Aorta (tissue), 5 donors: ENCODE data around the gene SPRR3. TPM values are rescaled to one million over a fixed set of nuclear protein-coding genes. Genes with fewer than 3 reads are reported as not detected.
A peak's percentile ranks its signal among the peaks of the same experiment; 100 is the strongest.

Experiments used
- ATAC-seq: fragments of 200-7000 bp; cut with Tn5 transposase; one replicate; pipeline ENCODE4 v1.9.1; 2022; ENCODE audit warnings: moderate library complexity; ENCODE audit not compliant: low FRiP score
- DNase-seq, 2 donors: peaks; one replicate each; pipeline ENCODE4 v3.0.0-alpha.2; 2020
- H3K27ac ChIP-seq, 2 donors: one replicate each; pipeline ENCODE4 v1.5.1; 2013; ENCODE audit warnings: low read length in 2 of 2, mild to moderate bottlenecking in 2 of 2, moderate library complexity in 2 of 2, control low read depth in 1 of 2, inconsistent platforms in 1 of 2, low read depth in 1 of 2
- H3K27me3 ChIP-seq, 2 donors: one replicate each; pipeline ENCODE4 v1.6.1; 2013; ENCODE audit warnings: control low read depth in 1 of 2, low read length in 1 of 2, mild to moderate bottlenecking in 1 of 2, moderate library complexity in 1 of 2; ENCODE audit not compliant: insufficient read depth in 2 of 2, control insufficient read depth in 1 of 2
- H3K36me3 ChIP-seq, 2 donors: one replicate each; pipeline ENCODE4 v1.6.1; 2013; ENCODE audit warnings: control low read depth in 1 of 2, low read length in 1 of 2, mild to moderate bottlenecking in 1 of 2; ENCODE audit not compliant: insufficient read depth in 2 of 2, control insufficient read depth in 1 of 2
- H3K4me1 ChIP-seq, 2 donors: one replicate each; pipeline ENCODE4 v1.6.1; 2013; ENCODE audit warnings: low read length in 2 of 2, control low read depth in 1 of 2, mild to moderate bottlenecking in 1 of 2, moderate library complexity in 1 of 2; ENCODE audit not compliant: insufficient read depth in 2 of 2, control insufficient read depth in 1 of 2
- H3K4me3 ChIP-seq, 2 donors: one replicate each; pipeline ENCODE4 v1.5.1; 2013; ENCODE audit warnings: low read length in 2 of 2, control low read depth in 1 of 2, mild to moderate bottlenecking in 1 of 2
- H3K9me3 ChIP-seq: one replicate; pipeline ENCODE4 v1.6.1; 2013; ENCODE audit warnings: mild to moderate bottlenecking, low read length; ENCODE audit not compliant: control insufficient read depth
- WGBS, 2 donors: extraction: QIAGEN DNeasy Blood & Tissue Kit; methylation state at CpG; one replicate each; pipeline ENCODE4 v1.1.7; 2013; 5-methylcytosine and 5-hydroxymethylcytosine counted together
- intact Hi-C, 2 donors: fragments of 100-400 bp; cut with DNase I; formaldehyde crosslinking; loops; one replicate each; pipeline versions ENCODE4 v1.14.2 to v1.15.0; 2022
- polyA plus RNA-seq, 2 donors: library from polyadenylated mRNA; stranded (reverse); fragments of 200-250 nt; gene quantifications; one replicate each; pipeline ENCODE4 v1.2.3, GENCODE V29; 2013
- total RNA-seq, 2 donors: library from RNA; stranded (reverse); fragmentation: NEBNext Ultra II Directional; extraction: Animal tissue kit (Norgen Biotek cat#: 25700); gene quantifications; one replicate each; pipeline ENCODE4 v1.2.1, GENCODE V29; 2021
- donor health status: healthy with polysubstance abuse.
- donor health status: Bipolar disorder and iron deficiency.
- donor health status: DM: no; HTN: no; CAD: no.
- donor health status: DM: no; HTN: no; CAD: no.
- donor health status: DM: yes; HTN: yes; CAD: no.

SPRR3 gene
- total and polyA plus RNA-seq, 4 donors: 0.75 to 14.9 (median 8.2) TPM; not detected in 1

- Histone ChIP-seq H3K4me3 (no peak overlapping the region), H3K27me3 (no peaks in the 10 kb centered on the region), H3K9me3 (no peaks in the 10 kb centered on the region), H3K4me1 (no peaks in the 10 kb centered on the region), H3K27ac (no peak overlapping the region), H3K36me3 (no peaks in the 10 kb centered on the region)
- DNase-seq (no peak), ATAC-seq (no peak)
- 73% methylated on average over 1 of the region's 1 CpG for WGBS, 2 donors
- intact Hi-C loops: no loop called here
These were observed 22.9 kb downstream of the SPRR3 start for GRCh38 chr1:153024413-153024812.

GRCh38 chr1:153025797-153026196, 24.2 kb downstream of the SPRR3 start:
- 84 to 85% methylated on average over 1 of the region's 1 CpG for WGBS, 2 donors

GRCh38 chr1:153028766-153029165, 27.2 kb downstream of the SPRR3 start:
- H3K27me3 ChIP-seq: no peaks in the 10 kb centered on the region
- no peaks in the 10 kb centered on the region for H3K9me3 ChIP-seq
- no peak overlapping the region for H3K4me3 ChIP-seq
- H3K4me1 ChIP-seq: no peaks in the 10 kb centered on the region
- DNase-seq (no peak), ATAC-seq (no peak)
- intact Hi-C loops: no loop called here
- no peaks in the 10 kb centered on the region for H3K36me3 ChIP-seq
- H3K27ac ChIP-seq: no peak overlapping the region
- 43 to 62% methylated on average over 1 of the region's 1 CpG for WGBS, 2 donors

More at GRCh38 chr1:153025797-153026196, 24.2 kb downstream of the SPRR3 start:
- H3K36me3 ChIP-seq: no peaks in the 10 kb centered on the region
- no peak for ATAC-seq
- H3K4me3 ChIP-seq: no peak overlapping the region
- H3K27ac ChIP-seq: no peak overlapping the region
- intact Hi-C loops: no loop called here
- no peak for DNase-seq
- no peaks in the 10 kb centered on the region for H3K9me3 ChIP-seq
- no peaks in the 10 kb centered on the region for H3K27me3 ChIP-seq
- H3K4me1 ChIP-seq: no peaks in the 10 kb centered on the region

GRCh38 chr1:153030895-153031294, 29.3 kb downstream of the SPRR3 start, which contains the start of gene SPRR1B:
TSS of gene SPRR1B (plus strand) at chr1:153031203. CDS start at chr1:153032346, 1,143 bp downstream.
- DNase-seq (no peak), ATAC-seq (no peak)
- intact Hi-C loops: no loop called here
- no peaks in the 10 kb centered on the region for H3K9me3 ChIP-seq
- no peaks in the 10 kb centered on the region for H3K36me3 ChIP-seq
- H3K4me1 ChIP-seq: no peaks in the 10 kb centered on the region
- no peak within 1 kb of the TSS for H3K4me3 ChIP-seq
- H3K27ac ChIP-seq: no peak within 1 kb of the TSS
- no peaks in the 10 kb centered on the region for H3K27me3 ChIP-seq

GRCh38 chr1:153032073-153032472, 30.5 kb downstream of the SPRR3 start:
- Histone ChIP-seq H3K4me3 (no peak overlapping the region), H3K27ac (no peak overlapping the region), H3K4me1 (no peaks in the 10 kb centered on the region), H3K9me3 (no peaks in the 10 kb centered on the region), H3K36me3 (no peaks in the 10 kb centered on the region), H3K27me3 (no peaks in the 10 kb centered on the region)
- intact Hi-C loops: no loop called here
- no peak for ATAC-seq
- no peak for DNase-seq

GRCh38 chr1:153032677-153033308, 31.2 kb downstream of the SPRR3 start:
- intact Hi-C loops: no loop called here
- no peak overlapping the region for H3K27ac ChIP-seq
- no peaks in the 10 kb centered on the region for H3K27me3 ChIP-seq
- ATAC-seq (no peak), DNase-seq (no peak)
- H3K4me3 ChIP-seq: no peak overlapping the region
- 28 to 43% methylated on average over 3 of the region's 3 CpGs for whole genome bisulfite sequencing, 2 donors
- no peaks in the 10 kb centered on the region for H3K36me3 ChIP-seq
- H3K9me3 ChIP-seq: no peaks in the 10 kb centered on the region
- no peaks in the 10 kb centered on the region for H3K4me1 ChIP-seq

- WGBS, 2 donors: 77% methylated on average over 1 of the region's 1 CpG
- DNase-seq (no peak), ATAC-seq (no peak)
- Histone ChIP-seq H3K36me3 (no peaks in the 10 kb centered on the region), H3K27ac (no peak overlapping the region), H3K27me3 (no peaks in the 10 kb centered on the region), H3K4me1 (no peaks in the 10 kb centered on the region), H3K9me3 (no peaks in the 10 kb centered on the region), H3K4me3 (no peak overlapping the region)
- intact Hi-C loops: no loop called here
These were observed 33.7 kb downstream of the SPRR3 start for GRCh38 chr1:153035211-153035610.

GRCh38 chr1:153040950-153041631, 39.5 kb downstream of the SPRR3 start, which contains the start of gene SPRR2D:
TSS of gene SPRR2D (minus strand) at chr1:153041120. CDS start at chr1:153040346, 774 bp downstream.
- no peak within 1 kb of the TSS for H3K4me3 ChIP-seq
- H3K27ac ChIP-seq: peak within 1 kb of the TSS in 1 of 2 donors; percentile 28
- intact Hi-C loops: no loop called here
- ATAC-seq: no peak
- DNase-seq: no peak
- no peaks in the 10 kb centered on the region for H3K4me1 ChIP-seq
- no peaks in the 10 kb centered on the region for H3K27me3 ChIP-seq
- 61 to 66% methylated on average over 4 of the region's 4 CpGs for WGBS, 2 donors
- peaks cover 2% of the 10 kb centered on the region for H3K9me3 ChIP-seq
- H3K36me3 ChIP-seq: no peaks in the 10 kb centered on the region

- no peak for DNase-seq
- H3K36me3 ChIP-seq: no peaks in the 10 kb centered on the region
- intact Hi-C loops: no loop called here
- no peaks in the 10 kb centered on the region for H3K27me3 ChIP-seq
- no peaks in the 10 kb centered on the region for H3K9me3 ChIP-seq
- 79 to 82% methylated on average over 2 of the region's 2 CpGs for WGBS, 2 donors
- no peak overlapping the region for H3K27ac ChIP-seq
- no peak overlapping the region for H3K4me3 ChIP-seq
- H3K4me1 ChIP-seq: no peaks in the 10 kb centered on the region
- ATAC-seq: no peak
These were observed 47.7 kb downstream of the SPRR3 start for GRCh38 chr1:153049211-153049610.
